Erythroblast (primary cell): ENCODE results near the gene RNF220.

Experiments used
- DNase-seq, 2 experiments: peaks; one replicate each; lab custom pipeline; 2025; lab: John Stamatoyannopoulos, UW
- GATA1 ChIP-seq: IDR thresholded peaks from 2 replicates; pipeline ENCODE4 v1.6.1; 2011; ENCODE audit warnings: low read depth, mild to moderate bottlenecking, control low read depth, low read length, moderate library complexity
- POLR2A ChIP-seq: IDR thresholded peaks from 2 replicates; pipeline ENCODE4 v1.6.1; 2011; ENCODE audit warnings: mild to moderate bottlenecking, low read length

Gene RNF220

GRCh38 chr1:44503625-44504024 lies 98.6 kb downstream of the RNF220 start:
- no peak for DNase-seq
- TF ChIP-seq POLR2A, result no peak
- TF ChIP-seq GATA1, result no peak

DNA sequence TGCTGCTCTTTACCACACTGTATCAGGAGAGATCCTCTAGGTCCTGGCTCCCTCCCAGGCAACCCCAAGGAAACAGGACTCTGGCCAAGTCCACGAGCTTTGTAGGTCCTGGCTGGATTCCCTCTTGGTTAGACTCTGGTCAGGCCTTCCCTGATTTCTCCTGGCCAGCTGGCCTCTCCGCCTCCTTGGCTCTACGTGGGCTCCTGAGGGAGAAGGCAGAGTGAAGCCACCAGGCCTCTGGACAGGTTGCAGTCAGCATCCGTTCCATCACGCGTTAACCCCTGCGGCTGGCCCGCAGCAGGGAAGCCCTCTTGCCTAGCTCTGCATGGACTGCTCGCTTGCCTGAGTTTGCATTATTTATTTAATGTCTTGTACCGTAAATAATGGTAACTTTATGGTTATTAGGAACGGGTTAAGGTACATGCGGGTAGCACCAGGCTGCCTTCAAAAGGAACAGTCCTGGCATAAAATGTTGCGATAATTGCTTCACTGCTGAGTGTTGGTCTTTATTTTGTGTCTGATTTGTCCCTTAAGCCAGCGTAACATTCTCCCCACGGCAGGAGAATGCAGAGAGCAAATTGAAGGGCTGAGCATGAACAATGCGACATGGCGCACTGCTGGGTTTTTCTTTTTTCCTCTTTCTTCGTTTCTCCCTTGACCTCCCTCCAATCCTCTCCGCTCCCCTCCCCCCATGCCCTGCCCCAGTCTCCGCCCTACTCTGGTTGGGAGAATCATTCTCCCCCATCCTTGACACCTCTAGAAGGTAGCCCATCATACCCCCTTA lies 100.3 kb downstream of the RNF220 start:
- no peak for TF ChIP-seq POLR2A
- TF ChIP-seq GATA1, result no peak
- no peak for DNase-seq

DNA sequence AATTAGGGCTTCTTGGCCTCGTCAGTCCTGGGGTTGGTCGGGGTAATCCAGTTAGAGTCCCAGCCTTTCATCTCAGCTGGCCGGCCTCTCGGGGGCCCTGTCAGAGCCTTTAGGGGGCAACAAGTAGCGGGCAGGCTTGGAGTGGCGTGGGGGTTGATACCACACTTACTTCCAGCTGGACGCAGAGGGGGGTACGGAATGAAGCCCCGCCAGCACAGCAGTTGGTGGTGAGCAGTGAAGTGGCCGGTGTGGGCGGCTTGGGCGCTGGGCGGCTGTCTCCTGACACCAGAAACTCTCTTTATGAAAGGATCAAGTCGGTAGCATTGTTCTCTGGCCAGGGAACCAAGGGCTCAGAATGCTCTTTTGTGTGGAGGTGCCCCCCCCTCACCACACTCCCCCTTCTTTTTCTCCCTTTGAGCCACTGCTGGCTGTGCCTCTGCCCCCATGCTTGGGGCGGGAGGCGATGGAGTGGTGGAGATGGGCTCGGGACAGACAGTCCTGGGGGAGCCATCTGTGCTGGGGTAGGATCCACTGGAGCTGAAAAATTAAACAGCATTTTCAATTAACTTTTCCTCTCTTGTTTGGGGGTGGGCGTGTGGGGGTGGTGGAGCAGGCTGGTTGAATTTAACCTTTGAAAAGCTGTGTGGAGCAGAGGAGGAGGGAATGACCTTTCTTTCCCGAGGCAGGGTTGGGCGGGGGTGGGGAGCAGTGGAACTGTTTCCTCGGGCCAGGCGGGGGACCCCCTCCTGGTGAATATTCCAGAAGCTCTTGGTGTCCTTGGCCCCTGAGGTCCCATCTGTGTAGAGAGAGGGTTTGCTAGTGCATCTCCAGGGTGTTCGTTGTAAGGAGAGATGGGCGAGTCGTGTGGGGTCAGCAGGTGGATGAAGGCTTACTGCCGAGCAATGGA lies 102.7 kb downstream of the RNF220 start:
- no peak for DNase-seq
- TF ChIP-seq GATA1 (no peak), POLR2A (no peak)

- TF ChIP-seq POLR2A (no peak), GATA1 (no peak)
- no peak for DNase-seq
These were observed 103.3 kb downstream of the RNF220 start for GRCh38 chr1:44508397-44508745.

DNA sequence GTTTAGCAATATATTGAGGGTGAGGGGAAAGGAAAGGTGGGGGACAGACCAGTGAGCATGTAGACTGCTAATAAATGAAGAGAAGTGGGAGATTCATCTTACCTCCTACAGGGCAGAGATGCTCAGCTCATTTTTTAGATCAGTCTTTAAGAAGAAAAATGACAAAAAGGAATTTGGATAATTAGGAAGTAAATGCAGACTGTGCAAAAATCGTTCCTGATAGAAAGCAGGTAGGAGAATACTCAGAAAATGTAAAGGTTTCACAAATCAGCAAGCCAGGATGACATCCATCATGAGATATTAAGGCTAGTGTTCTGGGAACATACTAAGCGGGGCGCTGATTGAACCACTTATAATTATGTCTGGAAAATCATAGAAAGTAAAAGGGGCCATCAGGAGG lies 106.3 kb downstream of the RNF220 start:
- TF ChIP-seq POLR2A, result no peak
- no peak for DNase-seq

- no peak for DNase-seq
- TF ChIP-seq POLR2A (no peak), GATA1 (no peak)
These were observed 106.7 kb downstream of the RNF220 start for GRCh38 chr1:44511769-44512168.

DNA sequence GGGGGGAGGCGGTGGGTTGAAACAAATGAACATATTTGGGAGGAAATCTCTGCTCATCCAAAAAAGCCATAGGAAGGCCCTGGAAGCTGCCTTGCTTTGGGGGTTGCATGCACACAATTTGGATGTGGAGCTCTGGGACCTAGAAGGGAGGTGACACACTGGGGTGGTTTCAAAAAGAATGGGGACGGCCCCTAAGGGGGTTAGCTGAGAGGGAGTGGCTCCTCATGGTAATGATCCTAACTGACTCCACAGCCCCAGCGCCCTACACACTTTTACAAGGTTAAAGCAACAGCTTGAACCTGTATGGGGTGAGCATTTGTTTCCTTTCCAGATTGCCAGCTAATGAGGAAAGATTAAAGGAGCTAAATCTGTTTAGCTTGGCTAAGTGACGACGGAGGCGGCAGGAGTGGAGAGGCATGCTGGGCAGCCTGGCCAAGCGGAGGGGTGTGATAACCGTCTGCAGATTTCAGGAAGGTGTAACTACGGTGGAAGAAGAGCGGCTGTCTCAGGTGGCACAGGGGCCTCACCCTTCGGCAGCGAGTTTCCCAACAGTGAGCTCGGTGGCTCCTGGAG lies 107.3 kb downstream of the RNF220 start:
- TF ChIP-seq POLR2A (no peak), GATA1 (no peak)
- no peak for DNase-seq

GRCh38 chr1:44513111-44513510 lies 108.1 kb downstream of the RNF220 start:
- no peak for DNase-seq
- TF ChIP-seq POLR2A (no peak), GATA1 (no peak)

DNA sequence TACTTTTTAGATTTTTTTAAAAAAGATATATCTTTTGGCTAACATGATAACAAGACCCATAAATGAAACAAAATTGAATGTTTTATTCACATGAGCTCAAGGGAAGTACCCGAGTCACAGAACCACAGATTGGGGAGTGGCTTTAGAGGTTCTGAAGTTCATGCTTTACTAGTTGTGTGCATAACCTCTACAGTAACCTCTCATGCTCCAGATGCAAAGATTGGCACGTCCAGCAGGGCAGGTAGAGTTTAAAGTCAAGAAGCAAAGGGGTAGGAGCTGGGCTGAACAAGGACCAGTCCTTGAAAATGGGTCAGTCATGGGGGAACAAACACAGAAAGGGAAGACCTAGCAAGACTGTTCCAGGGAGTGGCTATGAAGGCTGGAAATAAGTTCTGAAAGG lies 109.6 kb downstream of the RNF220 start:
- DNase-seq, result no peak
- TF ChIP-seq POLR2A (no peak), GATA1 (no peak)

DNA sequence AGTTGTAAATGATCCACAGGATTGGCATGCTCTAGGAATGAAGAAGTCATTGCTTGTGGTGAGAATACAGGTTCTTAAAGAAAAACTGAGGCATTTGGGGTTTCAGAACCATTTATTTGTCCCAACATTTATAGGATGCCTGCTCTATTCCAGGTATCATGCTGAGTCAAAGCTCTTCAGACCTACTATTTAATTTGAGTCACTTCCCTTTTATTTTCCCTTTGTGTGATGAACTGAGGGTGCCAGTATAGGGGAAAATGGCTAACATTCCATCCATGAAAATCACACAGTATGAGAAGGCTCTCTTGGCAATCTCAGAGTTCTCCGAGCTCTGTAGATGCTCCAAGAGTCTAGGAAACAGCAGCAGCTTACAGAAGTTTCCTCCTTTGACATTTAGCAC lies 110.4 kb downstream of the RNF220 start:
- TF ChIP-seq GATA1 (no peak), POLR2A (no peak)
- no peak for DNase-seq

DNA sequence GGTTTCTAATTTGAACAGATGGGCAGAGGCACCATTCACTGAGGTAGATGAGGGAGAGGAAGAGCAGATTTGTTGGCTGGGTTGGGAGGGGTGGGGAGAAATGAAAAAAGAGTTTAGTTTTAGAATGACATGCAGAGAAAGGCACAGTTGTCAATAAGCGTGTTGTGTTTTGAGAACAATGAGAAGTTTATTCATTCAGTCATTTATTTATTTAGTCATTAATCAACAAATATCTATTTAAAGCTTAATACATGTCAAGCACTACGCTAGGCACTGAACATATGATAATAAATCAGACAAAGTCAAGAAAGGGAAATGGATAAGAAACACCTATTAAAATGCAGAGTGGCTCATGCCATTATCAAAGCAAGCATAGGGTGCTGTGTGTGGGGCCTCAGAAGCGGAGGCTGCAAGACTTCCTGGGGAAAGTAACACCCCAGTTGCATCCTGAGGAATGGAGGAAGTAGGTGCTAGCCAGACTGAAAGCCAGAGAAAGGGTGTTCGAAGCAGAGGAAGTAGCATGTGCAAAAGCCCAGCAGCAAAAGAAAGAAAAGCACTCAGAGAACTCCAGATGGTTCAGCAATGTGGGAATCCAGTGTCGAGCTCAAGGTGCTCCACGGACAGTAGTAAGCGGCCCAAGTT lies 114.1 kb downstream of the RNF220 start:
- no peak for TF ChIP-seq GATA1
- TF ChIP-seq POLR2A, result no peak
- no peak for DNase-seq

DNA sequence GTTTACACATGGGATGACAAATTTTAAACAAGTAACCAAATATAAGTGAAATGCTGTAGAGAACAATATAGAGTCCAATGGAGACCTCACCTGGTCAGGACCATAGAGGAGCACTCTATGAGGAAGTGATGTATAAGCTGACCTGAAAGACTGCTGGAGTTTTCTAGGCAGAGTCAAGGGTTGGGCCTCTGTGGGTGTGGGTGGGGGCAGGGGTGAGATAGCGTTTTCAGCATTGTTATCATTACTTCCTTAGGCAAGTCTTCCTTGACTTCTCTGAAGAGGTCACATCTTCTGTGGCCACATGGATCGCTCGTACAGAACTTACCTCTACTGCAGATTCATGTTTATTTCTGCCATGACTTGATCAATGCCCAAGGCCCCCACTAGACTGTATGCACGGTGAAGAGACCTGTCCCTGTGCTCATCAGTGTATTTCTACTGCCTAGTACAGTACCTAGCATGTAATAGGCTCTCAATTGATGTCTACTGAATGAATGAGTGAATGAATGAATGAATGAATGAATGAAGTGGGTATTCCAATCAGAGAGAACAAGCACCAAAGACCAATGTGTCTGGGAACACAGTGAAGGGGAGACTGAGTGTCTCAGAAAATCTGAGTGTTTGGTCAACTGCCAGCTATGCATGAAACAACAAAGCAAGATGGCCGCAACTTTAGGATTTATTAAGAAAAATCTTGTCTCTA lies 116.5 kb downstream of the RNF220 start:
- DNase-seq, result peak; percentile 58 to 71
- TF ChIP-seq POLR2A (no peak), GATA1 (no peak)

GRCh38 chr1:44523593-44524591 lies 118.8 kb downstream of the RNF220 start:
- DNase-seq, result no peak
- TF ChIP-seq GATA1 (no peak), POLR2A (no peak)
